AG08395 (cell line): ENCODE measurements around the gene LRRC15.

Source experiments
- DNase-seq: peaks from one replicate; pipeline ENCODE4 v3.0.0; 2012; ENCODE audit warnings: mixed read lengths, low spot score

LRRC15 gene

DNA sequence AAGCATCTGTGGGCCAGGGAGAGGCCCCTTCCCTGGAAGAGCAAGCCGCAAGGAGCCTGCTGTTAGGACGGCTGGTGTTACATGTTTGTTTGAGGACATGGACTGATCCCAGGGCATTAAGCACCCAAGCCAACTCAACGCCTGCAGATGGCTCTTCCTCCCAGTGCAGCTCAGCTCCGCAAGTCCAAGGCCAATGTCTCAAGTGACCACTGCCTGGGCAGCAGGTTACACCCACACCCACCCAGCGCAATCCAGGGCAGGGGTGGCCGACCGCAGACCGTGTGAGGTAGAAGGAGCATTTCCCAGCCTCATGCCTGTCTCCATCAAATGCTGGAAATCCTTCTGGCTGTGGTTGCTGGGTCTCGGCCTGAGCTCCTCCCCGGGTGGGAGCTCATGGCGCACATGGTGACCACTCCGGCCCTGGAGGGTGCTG, 15.0 kb upstream of the LRRC15 start:
- no peak for DNase-seq

DNA sequence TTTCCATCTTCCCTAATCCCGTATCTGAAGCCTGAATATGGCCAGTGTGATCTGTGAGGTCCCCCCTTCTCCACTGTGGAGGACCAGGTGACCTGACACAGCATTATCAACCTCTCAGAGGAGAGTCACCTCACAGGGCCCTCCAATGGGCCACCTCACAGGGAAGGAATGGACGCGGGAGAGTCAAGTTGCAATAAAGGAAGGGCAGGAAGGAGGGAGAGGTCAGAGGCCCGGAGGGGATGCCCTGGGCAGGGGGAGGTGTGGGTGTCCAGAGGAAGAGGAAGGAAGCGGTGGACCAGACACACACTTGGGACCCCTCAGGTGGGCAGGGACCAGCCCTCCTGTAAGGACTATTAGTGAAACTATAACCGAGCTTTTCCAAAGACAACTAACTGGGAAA, 14.6 kb upstream of the LRRC15 start:
- no peak for DNase-seq

DNA sequence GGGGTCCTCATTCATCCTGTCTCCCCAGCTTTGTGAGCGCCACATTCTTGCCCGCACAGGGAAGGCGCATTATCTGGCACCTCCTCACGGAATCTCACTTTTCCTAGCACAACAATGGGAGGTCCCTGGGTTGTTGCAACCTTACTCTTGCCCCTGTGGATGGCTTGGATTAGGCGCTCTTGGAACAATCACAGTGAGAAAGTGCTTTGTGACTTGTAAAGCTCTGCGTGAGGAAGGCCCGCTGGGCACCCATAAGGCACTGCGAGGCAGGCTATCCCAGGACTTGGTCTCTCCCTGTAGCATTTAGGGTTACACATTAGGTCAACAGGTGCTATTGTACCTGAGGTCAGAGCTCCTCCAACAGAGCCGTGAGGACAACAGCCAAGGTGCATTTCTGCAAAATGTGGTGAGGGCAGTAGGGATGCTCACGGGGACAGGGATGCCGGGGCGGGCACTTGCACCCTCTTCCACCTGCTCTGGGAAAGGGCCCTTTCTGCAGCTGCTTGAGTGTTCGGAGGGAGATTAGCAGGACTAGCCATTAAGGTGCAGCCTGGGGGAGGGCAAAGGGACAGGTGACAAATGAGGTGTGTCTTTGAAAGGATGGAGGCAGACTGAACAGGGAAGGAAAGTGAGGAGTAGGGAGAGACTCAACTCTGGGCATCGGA, 13.9 kb upstream of the LRRC15 start:
- DNase-seq = no peak

DNA sequence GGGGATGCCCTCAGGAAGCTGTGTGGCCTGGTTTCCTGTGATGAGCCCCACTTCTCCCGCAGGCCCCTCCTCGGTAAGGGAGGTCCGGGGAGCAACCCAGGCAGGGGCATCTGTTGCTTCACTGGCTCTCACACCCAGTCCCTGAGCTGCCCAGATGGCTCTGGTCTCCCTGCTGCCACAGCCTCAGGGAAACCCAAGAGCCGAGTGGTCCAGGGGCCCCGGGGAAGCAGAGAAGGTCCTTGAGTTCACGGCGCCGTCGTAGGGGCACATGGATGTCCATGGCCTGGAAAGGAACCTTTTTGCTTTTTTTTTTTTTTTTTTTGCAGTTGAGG, 13.3 kb upstream of the LRRC15 start:
- no peak for DNase-seq

DNA sequence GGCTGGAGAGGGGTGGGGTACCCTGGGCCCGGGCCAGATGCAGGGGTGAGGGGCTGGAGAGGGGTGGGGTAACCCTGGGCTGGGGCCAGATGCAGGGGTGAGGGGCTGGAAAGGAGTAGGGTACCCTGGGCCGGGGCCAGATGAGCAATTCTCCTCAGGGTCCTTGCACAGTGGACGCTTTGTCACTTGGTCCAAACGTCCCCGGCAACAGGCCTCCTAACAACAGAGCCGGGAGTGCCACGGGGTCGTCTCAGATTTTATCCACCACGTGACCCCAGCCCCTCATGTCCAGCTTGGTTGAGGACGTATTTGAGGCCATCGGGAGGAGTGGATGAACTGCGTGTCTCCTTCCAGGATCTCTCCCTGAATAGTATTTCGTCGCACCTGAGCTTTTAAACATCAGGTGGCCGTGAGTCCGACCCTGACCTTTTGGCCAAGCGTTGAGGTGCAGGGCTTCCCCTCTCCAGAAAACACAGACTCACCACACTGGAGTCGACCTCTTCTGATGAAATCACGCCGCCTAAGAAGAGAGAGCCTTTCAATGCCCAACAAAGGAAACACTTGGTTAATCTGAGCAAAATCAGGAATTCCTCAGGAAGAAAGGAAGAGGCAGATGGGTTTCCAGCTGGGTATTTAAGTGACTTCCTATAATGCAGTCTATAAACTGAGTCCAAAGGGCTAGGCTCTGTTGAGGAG, 12.8 kb upstream of the LRRC15 start:
- no peak for DNase-seq

DNA sequence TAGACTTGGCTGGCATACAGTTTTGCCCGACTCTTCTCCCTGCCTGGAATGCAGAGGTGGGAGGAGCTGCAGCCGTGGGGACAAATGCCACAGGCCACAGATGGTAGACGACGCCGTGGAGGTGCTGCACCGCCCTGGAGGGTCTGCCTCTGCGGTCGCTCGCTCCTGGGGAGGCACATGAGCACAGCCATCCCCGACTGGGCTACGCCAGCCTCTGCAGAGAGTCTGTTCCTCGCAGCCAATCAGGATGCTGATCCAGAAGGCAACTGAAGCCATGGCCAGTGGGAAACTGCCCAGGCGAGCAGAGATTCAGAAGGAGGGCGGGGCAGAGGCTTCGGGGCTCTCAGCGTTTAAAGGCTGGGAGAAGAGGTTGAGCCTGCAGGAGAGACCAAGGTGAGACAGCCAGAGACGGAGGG, 11.9 kb upstream of the LRRC15 start:
- DNase-seq = no peak

DNA sequence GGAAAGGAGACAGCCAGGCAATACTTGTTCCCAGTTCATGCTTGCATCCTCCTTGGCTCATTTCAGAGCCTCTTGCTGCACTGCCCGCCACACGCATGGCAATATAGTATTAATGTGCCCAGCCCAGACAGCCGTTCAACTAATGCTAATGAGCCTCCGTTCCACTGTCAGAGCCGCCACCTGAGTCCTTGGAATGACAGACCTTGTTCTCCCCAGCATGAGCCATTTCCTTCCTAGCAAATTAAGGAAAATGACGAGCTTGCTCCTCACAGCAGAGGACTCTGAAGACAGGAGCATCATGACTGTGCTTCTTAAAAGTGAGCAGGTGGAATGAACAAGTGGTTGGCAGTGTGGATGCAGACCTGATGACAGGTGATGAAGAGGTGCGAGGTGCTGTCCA, 10.8 kb upstream of the LRRC15 start:
- no peak for DNase-seq

DNA sequence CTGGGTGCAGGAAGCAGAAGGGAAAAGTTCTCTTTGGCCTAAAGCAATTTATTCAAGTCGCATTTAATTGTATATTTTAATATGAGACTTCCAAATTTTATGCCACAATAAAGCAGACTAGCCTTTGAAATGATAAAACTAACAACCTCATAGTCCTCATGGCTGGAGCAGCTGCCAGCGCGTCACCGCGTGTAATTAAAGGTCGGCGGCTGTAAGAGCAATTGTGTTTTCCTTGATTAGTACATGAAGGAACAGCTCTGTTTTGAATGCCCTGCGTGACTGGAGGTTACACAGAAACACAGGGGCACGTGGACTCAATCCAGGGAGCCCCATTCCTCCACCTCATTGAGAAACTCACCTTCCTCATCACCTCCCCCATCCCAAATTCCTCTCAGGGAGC, 10.1 kb upstream of the LRRC15 start:
- DNase-seq = no peak

DNA sequence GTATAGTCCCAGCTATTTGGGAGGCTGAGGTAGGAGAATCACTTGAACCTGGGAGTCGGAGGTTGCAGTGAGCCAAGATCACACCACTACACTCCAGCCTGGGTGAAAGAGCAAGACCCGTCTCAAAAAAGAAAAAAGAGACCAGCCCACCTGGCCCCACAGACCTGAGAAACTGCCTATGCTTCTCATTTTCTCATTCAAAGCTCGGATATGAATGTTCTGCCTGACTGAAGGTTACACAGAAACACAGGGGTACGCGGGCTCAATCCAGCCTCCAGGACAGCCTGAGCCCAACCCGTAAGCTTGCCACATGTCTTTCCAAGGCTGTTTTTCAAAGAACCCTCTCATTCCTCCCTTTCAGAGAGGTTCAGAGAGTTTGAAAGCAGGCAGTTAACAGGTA, 9.7 kb upstream of the LRRC15 start:
- DNase-seq = no peak

DNA sequence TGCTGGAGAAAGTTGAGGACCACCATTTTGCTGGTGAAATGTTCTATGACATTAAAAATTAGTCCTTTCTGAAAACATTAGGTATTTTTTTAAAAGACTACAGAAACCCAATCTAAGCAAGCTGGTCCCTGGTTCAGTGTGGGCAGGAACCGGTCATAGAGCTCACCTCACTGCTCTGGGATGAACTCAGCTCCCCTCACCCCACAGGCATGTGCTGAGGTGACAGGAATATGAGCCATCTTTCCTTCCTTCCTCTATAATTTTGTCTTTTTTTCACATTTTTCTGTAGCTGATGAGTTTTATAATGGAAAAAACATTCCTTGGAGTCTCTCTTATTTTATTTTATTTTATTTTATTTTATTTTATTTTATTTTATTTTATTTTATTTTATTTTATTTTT, 8.2 kb upstream of the LRRC15 start:
- no peak for DNase-seq

DNA sequence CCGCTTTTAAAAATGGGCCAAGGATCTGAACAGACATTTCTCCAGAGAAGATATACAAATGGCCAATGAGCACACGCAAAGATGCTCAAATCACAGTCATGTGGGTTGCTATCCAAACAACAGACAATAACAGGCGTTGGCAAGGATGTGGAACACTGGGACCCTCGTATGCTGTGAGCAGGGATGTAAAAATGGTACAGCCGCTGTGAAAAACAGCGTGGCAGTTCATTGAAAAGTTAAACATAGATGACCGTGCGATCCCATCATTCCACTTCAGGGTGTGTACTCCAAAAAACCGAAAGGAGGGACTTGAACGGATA, 6.7 kb upstream of the LRRC15 start:
- DNase-seq = no peak

DNA sequence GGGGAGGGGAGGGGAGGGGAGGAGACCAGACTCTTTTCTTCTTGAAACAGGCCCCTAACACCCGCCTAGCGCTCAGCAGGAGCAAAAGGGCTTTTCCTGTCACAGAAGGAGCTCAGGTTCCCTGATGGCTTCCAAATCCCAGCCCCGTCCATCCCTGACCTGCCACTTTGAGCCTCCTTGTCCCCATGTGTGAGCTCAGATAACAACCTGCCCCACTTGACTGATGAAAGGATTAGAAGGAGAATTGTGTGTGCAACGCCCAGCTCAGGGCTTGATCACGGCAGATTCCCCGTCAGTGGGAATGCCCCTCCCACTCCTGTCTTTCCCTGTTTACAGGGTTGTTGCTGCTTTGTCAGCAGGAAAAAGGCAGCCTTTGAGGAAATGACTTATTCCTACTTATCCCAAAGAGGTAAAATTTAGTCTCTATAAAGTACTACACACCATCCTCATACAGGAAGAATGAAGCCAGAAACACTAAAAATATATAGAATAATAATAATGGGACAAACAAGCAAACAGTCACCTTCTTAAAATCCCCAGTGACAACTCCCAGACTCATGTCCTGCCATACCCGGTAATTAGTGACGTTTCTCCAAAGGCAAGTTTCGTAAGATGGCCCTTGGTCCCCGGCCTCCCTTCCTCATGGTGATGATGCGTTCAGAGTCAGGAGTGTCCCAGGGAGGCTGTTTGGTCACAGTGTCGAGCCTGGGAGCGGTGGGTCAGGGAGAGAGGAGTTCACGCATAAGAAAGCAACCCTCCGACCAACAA, 6.1 kb upstream of the LRRC15 start:
- DNase-seq = no peak

DNA sequence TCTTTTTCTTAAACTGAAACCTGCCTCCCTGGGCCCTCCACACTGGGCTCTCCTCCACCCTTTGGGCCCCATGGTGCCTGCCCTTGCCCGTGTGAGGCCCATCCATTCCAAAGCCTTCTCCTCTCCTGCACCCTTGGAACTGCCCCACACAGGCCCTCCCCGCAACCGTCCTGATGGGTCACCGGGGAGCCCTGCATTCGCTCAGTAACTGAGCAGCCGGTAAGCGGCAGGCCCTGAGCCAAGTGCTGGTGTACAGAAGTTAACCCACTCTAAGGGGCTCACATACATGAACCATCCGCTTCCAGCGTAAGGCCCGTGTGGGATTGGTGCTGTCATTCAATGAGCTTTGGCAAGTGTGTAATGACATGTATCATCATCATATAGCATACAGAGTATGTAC, 5.4 kb upstream of the LRRC15 start:
- DNase-seq = no peak

DNA sequence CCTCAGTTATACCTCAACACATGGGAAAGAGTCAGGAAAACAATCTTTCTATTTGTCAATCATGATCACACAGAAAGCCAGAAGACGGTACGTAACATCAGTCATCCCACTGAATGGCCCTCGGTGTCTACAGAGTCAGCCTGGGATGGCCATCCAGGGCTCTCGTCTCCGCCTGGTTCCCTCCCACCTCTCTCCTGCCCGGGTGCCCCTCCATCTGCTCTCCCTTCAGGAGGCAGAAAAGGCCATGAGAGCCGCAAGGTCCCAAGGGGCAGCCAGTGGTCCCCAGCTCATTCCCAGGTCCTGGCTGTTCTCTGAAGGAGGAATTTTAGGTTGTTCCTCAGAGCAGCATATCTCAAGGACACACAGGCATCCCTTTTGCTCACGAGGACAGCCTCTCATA, 4.4 kb upstream of the LRRC15 start:
- DNase-seq = no peak

DNA sequence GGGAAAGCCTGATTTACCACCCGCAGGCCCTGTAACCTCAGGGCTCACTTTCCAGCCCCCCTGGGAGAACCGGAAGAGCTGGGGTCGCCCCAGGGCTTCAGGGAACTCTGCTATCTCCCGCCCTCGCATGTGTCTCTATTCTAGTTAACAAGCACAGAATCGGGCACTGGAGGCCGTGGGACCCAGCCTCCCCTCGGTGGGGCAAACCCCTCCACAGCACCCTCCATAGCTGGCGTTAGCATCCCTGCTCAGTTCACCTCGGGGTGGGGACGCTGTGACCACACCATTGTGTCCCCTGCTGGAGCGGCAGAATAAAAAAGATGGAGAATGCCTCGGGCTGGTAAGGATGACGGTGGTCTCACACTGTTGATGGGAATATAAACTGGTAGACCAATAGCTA, 3.5 kb upstream of the LRRC15 start:
- DNase-seq = no peak

DNA sequence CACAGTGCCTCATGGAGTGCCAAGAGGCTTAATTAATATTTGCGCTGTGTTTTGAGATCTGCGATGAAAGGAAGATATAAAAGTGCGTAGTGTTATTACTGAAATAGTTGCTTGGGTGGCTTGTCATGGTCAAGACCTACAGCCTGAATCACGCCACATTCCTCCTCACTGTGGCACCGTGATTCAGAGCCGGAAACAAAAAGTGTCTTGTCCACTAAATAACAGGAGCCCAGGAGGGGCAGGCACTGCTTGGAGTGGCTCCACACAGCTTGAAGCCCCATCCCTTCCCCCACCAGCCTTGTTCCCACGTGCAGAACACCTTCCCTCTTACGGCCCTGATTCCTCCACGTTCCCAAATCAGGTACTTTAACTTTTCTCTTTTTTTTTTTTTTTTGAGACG, 1.2 kb upstream of the LRRC15 start:
- no peak for DNase-seq

DNA sequence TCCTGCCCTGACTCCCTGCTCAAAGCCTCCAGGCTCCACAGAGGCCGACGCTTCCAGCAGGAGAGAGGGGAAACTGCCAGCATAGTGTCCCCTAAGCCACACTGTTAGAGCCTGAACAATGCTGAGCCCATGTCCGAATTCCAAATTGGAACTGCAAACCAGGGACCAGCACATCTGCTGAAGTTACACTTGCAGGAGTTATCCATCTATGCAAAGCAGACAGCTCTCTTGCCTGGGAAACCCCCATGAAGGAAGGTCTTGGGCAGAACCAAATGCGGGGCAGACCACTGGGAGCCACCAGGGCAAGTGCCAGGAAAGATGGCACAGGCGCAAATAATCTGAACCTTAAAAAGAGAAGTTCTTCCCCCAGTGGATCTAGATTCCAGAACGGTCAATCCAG, 625 bp downstream of the LRRC15 start:
- no peak for DNase-seq

DNA sequence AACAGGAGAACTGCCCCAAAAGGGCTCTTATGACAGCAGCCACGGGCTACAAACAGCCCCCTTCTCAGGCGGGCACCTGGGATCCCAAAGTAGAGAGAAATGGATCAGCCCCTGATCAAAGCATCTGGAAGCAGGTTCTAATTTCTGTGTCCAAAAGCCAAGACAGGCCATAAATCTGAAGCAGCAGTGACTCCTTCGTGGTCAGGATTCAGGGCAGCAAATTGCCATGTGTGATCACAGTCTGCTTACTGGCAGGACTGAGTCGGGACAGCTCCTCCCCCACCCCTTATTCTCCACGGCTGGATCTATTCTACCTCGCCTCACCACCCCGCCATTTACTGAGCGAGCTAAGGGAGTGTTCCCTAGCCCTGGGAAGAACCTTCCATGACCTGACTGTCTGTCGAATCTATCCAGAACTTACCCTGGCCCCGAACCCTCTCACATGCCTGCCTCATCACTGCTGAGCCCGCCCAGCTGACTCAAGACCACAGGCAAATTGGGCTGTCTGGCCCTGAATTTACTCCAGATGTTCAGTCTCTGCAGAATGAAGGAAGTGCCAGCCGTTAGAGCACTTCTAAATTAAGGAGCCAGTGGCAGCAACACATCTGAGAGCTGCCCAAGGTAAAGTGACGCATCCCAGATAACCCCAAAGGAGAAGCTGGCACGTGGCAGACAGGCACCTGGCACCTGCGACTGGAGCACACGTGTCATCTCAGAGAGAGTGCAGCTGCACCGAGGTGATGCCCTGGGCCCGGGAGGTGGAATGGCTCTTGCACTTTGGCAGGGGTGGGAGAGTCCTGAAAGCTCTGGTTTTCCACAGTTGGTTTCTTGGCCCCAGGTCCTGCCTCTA, 1.3 kb downstream of the LRRC15 start:
- peak; percentile 74 for DNase-seq

DNA sequence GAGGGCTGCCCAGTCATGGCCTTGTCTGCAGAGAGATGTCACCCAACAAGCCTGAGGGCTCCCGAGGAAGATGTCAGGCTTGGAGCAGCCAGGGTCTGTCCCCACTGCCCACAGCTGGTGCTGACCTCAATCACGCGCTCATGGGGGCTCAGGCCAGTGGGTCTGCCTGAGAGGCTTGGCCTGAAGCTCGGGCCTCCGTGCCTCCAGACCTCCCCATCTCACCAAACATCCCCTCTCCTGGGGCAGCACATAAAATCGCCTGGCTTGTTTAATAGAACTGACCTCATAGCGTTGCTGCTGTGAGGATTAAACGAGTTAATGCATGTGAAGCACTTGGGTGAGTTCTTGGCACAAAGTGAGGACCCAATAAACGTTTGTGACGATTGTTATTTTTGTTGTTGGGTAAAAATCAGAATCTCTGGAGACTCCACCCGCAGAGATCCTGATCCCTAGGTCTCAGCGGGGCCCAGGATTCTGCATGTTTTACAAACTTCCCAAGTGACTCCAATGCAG, 3.5 kb downstream of the LRRC15 start:
- DNase-seq = no peak

DNA sequence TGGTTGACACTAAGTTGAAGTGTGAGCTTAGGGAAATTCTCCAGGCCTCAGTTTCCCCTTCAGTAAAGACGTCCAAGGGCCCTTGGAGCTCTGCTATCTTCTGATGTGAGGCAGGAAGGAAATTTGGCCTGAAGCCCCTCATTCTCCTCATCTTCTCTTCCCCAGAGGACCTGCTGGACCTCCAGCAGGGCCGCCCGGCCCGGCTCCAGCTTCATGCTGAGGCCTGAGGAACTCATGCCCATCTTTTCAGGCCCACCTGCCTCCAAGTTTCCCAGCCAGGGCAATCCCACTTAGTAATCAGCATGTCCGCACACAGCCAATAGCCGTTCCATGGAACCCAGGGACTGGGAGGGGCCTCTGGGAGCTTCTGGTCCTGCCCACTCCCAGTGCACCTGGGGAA, 4.0 kb downstream of the LRRC15 start:
- no peak for DNase-seq

DNA sequence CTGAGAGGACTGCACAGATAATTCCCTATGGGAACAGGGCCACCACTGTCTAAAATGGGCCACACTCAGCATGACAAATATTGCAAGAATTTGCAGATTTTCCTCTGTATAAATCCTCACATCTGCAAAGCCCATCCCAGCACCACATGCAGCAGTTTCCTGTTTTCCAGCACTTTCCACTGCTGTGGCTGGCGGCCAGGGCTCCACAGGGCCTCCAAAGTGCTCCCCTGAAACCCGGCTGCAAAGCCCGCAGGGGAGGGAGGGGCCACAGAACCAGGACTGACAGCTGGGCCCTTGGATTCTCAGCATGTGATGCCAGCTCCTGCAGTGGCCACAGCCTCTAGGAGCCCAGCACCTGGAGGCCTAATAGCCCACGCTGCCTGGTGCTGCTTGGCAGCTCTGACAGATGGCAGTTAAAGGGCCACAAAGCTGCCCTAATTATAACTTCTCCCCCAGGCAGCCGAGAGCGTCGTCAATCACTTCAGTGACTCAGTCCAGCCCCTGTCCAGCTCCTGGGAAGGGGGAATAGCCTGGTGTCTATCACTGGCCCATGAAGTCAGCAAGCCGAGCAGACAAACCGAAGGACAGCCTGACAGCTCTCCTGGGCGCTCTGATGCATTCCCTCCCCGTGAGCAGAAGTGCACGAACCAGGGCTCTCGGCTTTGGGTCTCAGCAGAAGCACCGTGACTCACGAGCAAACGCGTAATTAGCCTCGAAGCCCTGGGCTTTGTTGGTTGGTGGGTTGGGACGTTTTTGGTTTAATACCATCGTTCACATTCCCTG, 4.7 kb downstream of the LRRC15 start:
- peak; percentile 74 for DNase-seq

DNA sequence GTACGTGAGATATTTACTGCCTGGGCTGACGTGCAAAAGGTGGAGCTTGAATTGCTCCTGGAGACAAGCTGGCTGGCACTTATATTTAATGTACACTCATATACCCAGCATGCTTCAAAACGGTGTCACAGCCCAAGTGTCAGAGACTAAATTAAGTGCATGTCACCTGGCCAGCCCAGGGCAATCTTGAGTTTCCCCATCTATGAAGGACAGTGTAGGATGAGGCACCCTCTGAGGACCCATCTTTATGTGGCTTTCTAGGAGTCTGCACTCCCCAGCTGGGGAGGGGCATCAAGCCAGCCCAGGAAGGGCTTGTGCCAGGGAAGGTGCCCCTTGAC, 5.3 kb downstream of the LRRC15 start:
- DNase-seq = no peak
